Measurements from ENCODE around the gene DYNLT4.

DNA sequence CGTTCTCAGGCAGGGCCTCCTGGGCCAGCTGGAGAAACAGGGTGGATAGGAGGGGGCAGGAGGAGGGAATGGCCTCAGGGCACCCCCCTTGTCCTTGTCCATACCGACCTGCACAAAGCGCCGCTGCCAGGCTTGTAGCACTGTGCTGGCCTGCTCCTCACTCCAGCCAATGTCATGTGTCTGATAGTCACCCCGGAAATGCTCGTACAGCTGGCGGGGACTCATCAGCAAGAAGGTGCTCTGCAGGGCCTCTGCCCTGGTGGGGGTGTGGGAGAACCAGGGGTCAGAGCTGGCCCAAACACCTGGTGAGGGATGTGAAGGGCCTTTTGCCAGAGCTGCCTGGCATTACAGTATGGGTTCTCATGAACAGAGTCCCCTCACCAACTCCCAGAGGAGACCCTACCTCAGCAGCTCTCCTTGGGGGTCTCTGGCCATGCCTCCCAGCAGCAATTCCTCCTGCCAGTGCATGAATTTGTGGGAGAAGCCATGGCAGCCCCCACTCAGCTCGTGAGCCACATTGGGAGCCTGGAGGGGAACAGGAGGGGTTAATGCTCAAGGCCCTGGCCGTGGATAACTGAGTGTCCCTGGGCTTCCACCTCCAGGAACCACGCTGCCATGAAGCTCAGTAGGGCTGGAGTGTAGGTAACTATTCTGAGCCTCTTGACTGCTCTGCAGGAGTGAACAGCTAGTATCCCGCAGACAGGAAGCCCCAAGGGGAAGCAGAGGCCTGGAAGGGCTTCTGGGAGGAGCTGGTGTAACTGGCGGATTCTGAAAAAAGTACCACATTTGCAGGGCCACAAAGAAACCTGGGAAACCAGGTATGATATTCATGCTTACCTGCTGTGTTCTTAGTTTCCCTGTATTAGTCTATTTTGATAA, 22.6 kb upstream of the DYNLT4 start:
- TF ChIP-seq CTCF (IDR thresholded peaks at IDR 0.05; ENCODE audit: control extremely low read depth in 1 of 3, insufficient read depth in 1 of 3, low read depth in 1 of 3, low read length in 3 of 3) (no peak), GABPA (IDR thresholded peaks at IDR 0.05; ENCODE audit: borderline replicate concordance, insufficient read depth, low read length) (no peak), EZH2 (IDR thresholded peaks at IDR 0.05; ENCODE audit: low read depth, low read length, severe bottlenecking) (no peak), RXRA (IDR thresholded peaks at IDR 0.05; ENCODE audit: insufficient read depth, low read depth, low read length) (no peak), POLR2A (IDR thresholded peaks at IDR 0.05; ENCODE audit: control extremely low read depth in 1 of 2, low read depth in 2 of 2, low read length in 2 of 2) (no peak), JUND (IDR thresholded peaks at IDR 0.05; ENCODE audit: low read length) (no peak), POU5F1 (IDR thresholded peaks at IDR 0.05; ENCODE audit: low read depth, low read length) (no peak), EP300 (IDR thresholded peaks at IDR 0.05; ENCODE audit: borderline replicate concordance in 1 of 2, low read depth in 2 of 2, low read length in 2 of 2) (no peak), NRF1 (IDR thresholded peaks at IDR 0.05; ENCODE audit: low read depth, low read length) (no peak), BACH1 (IDR thresholded peaks at IDR 0.05; ENCODE audit: low read length) (no peak)
- TF ChIP-seq, protein P1, sequence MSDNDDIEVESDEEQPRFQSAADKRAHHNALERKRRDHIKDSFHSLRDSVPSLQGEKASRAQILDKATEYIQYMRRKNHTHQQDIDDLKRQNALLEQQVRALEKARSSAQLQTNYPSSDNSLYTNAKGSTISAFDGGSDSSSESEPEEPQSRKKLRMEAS (IDR thresholded peaks at IDR 0.05), result no peak
- TF ChIP-seq, protein P2, sequence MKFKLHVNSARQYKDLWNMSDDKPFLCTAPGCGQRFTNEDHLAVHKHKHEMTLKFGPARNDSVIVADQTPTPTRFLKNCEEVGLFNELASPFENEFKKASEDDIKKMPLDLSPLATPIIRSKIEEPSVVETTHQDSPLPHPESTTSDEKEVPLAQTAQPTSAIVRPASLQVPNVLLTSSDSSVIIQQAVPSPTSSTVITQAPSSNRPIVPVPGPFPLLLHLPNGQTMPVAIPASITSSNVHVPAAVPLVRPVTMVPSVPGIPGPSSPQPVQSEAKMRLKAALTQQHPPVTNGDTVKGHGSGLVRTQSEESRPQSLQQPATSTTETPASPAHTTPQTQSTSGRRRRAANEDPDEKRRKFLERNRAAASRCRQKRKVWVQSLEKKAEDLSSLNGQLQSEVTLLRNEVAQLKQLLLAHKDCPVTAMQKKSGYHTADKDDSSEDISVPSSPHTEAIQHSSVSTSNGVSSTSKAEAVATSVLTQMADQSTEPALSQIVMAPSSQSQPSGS (IDR thresholded peaks at IDR 0.05; ENCODE audit: low read length), result no peak
